Renal cortex interstitium (tissue), 15 donors: ENCODE measurements around the gene MYRIP. TPM values are rescaled to one million over a fixed set of nuclear protein-coding genes. Genes with fewer than 3 reads are reported as not detected.
A peak's percentile ranks its signal among the peaks of the same experiment; 100 is the strongest.
"Not testable (repeated sequence)": the region's sequence is repeated elsewhere in the genome, so short reads cannot be mapped to it uniquely, and the experiment has no call there.

Experiments used
- DNase-seq, 11 donors: peaks; one replicate each; pipeline ENCODE4 v3.0.0-alpha.2; 2013; ENCODE audit warnings: low read depth in 9 of 11, low spot score in 4 of 11; ENCODE audit errors: extremely low read depth in 1 of 11
- long read RNA-seq, 16 experiments: transcript quantifications; one replicate each; lab custom pipeline, GENCODE V29; 2026
- polyA plus RNA-seq, 3 donors: library from polyadenylated mRNA; unstranded; fragments of 120-200 nt; gene quantifications; one replicate each; pipeline ENCODE4 v1.2.1, GENCODE V29; 2013; ENCODE audit not compliant: insufficient read length in 3 of 3

Gene MYRIP
- 1 to 10 TPM; 1.9 to 2.3 (median 2.0) TPM for polyA plus RNA-seq
- long read RNA-seq, donor 1 = 0 reads
- long read RNA-seq, donor 2 = 0 reads
- long read RNA-seq, donor 3, partial matches to known transcripts = 0 of 7 reads
- long read RNA-seq, donor 3, other reads (novel, unspliced or antisense) = 7 of 7 reads
- long read RNA-seq, donor 4 = 0 reads
- long read RNA-seq, donor 5 = 0 reads
- long read RNA-seq, donor 6, partial matches to known transcripts = 0 of 10 reads
- long read RNA-seq, donor 6, other reads (novel, unspliced or antisense) = 10 of 10 reads
- long read RNA-seq, donor 7 = 0 reads
- long read RNA-seq, donor 8, partial matches to known transcripts = 0 of 18 reads
- long read RNA-seq, donor 8, other reads (novel, unspliced or antisense) = 18 of 18 reads
- long read RNA-seq, donor 9 = 0 reads
- long read RNA-seq, donor 10 = 0 reads
- long read RNA-seq, donor 11 = 0 reads
- long read RNA-seq, donor 12 = 0 reads
- long read RNA-seq, donor 13 = 0 reads
- long read RNA-seq, donor 14 = 0 reads
- long read RNA-seq, donor 15 = 0 reads
- long read RNA-seq, donor 16 = 0 reads

DNA sequence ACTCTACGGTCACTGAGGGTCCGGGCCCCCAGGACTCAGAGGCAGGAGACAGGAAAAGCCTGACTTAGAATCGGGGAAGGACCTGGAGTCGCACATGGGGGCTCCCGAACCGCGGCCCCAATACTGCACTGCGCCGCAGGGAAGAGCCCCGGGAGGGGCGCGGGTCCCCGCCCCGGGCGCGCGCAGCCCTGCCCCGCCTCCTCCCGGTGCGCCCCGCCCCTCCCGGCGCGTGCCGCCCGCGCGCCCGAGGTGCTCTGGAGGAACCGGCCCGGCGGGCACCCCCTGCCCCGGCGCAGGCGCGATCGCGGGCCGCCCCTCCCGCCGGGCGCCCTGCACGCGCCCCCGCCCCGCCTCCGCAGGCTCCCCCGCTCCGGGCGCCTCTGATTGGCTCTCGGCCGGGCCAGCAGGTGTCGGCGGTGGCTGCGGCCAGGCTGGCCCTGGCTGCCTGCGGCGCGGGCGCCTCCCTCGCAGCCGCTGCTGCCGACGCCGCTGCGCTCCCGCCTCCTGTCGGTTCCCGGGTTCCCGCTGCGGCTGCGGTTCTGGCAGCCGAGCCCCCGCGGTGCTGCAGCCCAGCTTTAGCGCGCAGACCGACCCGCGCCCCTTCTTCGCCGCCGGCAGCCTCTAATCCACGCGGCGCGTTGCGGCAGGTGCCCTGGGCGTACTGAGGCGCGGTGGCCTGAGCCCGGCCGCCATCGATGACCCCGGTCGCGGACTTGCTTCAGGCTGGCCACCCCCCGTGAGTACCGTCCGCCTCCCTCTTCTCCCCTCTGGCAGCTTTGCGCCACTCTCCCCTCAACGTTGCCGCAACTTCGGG lies at the start of gene MYRIP:
Gene MYRIP (plus strand): TSS at position 429 of the 814 bp plus-strand sequence. CDS start 91,208 bp downstream, outside the sequence.
- peak in 10 of 11 donors; percentile 13 to 59 (median 52) for DNase-seq

DNA sequence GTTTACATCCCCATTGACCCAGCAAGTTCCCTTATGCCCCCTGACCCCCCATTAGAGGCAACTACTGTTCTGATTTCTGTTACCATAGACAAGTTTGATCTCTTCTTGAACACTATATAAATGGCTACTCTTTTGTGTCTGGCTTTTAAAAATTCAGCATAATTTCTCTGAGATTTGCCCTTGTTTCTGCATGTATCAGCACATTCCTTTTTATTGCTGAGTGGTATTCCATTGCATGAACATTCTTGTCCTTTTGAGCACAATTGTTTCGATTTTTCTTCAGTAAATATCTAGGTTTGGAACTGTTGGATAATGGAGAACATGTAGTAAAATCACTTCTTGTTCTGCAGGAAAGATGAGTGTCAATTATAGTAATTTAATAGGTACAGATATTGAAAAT lies 49.1 kb upstream of the MYRIP start:
- no peak for DNase-seq

DNA sequence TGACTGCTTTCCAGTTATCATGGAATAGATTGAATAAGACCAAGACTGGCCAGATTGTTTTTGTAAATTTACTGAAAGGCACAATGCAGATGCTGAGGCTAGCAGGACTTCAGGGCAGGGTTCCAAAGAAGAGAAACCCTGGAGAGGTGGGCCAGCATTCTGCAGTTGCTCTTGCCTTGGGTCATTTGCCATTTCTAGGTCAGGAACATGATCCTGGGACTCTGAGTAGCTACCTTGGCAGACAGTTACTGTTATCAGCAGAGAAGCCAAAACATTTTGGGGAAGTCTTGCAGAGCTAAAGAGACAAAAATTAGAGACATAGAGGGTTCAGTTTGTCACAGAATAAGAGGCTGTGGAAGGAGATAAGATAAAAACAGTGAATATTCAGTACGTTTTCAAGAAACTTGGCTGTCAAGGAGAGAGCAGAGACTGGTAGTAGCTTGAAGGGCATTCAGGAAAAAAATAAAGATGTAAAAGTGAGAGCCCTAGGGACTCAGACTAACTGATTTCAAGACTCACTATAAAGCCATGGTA lies 46.8 kb upstream of the MYRIP start:
- DNase-seq = no peak

DNA sequence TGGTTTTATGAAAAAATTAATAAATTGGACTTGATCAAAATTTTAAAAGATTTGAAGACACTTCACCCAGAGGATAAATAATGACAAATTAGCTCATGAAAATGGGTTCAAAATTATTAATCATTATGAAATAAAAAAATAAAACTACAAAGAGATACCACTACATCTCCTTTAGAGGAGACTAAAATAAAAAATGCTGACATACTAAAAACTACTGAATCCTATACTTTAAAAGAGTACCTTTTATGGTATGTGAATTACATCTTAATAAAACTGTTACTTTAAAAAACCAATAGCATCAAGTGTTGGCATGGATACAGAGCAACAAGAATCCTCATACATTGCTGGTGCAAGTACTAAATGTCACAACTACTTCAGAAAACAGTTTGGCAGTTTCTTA lies 46.0 kb upstream of the MYRIP start:
- no peak for DNase-seq

DNA sequence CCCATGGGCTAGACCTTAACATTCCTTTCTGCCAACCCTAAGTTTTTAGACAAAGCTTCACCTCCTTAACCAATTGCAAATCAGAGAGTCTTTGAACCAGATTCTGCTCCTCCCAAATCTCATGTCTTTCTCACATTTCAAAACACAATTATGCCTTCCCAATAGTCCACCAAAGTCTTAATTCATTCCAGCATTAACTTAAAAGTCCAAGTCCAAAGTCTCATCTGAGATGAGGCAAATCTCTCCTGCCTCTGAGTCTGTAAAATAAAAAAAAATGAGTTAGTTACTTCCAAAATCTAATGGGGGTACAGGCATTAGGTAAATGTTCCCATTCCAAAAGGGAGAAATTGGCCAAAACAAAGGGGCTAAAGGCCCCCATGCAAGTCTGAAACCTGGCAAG lies 43.8 kb upstream of the MYRIP start:
- DNase-seq = no peak

DNA sequence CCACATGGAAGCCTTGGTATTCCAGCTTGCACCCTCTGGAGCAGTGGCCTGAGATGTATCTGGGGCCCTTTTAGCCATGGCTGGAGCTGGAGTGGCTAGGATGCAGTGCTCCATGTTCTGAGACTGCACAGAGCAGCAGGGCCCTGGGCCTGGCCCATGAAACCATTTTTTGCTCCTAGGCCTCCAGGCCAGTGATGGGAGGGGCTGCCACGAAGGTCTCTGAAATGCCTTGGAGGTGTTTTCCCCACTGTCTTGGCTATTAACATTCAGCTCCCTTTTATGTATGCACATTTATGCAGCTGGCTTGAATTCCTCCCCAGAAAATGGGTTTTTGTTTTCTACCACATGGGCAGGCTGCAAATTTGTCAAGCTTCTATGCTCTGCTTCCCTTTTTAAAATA lies 43.0 kb upstream of the MYRIP start:
- no peak for DNase-seq

DNA sequence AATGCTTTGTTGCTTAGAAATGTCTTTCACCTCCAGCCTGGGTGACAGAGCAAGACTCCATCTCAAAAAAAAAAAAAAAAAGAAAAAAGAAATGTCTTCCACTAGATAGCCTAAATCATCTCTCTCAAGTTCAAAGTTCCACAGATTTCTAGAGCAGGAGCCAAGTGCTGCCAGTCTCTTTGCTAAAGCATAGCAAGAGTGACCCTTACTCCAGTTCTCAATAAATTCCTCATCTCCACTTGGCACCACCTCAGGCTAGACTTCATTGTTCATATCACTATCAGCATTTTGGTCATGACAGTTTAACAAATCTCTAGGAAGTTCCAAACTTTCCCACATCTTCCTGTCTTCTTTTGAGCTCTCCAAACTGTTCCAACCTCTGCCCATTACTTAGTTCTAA lies 42.5 kb upstream of the MYRIP start:
- DNase-seq = not testable (repeated sequence)

DNA sequence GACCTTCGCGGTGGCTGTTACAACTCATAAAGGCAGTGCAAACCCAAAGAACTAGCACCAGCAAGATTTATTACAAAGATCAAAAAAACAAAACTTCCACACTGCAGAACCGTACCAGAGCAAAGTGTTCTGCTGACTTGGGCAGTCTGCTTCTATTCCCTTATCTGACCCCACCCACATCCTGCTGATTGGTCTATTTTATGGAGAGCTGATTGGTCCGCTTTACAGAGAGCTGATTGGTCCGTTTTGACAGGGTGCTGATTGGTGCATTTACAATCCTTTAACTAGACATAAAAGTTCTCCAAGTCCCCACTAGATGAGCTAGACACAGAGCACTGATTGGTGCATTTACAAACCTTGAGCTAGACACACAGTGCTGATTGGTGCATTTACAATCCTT lies 31.2 kb upstream of the MYRIP start:
- DNase-seq = not testable (repeated sequence)

DNA sequence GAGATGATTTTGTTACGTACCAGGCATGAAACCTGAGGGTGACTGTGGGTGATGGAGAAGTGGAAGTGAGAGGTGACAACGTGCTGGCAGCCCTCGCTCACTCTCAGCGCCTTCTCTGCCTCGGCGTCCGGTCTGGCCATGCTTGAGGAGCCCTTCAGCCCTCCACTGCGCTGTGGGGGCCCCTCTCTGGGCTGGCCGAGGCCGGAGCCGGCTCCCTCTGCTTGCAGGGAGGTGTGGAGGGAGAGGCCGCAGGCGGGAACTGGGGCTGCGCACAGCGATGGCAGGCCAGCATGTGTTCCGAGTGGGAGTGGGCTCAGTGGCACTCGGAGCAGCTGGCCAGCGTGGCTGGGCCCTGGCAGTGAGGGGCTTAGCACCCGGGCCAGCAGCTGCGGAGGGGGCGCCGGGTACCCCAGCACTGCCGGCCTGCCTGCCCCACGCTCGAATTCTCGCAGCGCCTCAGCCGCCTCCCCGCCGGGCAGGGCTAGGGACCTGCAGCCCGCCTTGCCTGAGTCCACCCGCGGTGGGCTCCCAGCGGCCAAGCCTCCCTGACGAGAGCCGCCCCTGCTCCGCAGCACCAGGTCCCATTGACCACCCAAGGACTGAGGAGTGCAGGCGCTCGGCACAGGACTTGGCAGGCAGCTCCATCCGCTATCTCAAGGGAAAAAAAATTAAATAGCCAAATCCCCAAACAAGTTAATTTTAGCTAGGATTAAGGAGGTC lies 29.7 kb upstream of the MYRIP start:
- no peak for DNase-seq

DNA sequence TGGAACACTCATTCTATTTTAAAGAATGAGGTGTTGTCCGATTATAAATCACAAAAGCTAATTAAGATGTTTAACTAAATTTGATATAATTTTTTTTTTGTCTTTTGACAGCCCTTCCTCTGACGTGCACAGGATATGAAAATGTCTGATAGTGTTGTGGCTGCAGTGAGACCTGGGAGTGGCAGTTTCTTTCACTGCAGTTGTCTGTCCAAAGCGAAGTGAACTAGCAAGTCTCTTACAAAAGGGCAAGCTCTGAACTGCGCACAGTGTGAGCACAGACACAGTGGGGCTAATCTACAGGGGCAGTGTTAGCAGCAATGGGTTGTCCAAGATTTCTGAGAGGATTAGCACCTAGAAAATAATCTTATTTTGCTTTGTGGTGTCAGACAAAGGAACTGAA lies 29.1 kb upstream of the MYRIP start:
- DNase-seq = no peak

DNA sequence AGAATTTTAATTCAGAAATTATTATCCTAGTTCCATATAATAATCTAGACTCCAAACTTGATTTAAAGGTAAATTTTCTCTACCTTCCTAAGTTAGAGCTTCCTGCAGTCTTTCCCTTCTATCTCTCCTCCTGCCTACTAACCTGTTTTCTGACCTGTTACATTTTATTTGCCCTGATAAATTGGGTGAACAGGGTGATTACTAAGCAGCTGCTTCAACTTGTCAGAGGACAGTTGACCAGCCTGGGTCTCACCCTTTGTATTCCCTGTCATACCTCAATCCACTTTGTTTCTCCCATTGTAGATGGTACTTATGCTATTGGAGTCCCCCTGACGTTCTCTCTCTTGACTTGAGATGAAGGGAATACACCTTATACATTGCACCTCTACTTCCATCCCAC lies 28.4 kb upstream of the MYRIP start:
- no peak for DNase-seq

DNA sequence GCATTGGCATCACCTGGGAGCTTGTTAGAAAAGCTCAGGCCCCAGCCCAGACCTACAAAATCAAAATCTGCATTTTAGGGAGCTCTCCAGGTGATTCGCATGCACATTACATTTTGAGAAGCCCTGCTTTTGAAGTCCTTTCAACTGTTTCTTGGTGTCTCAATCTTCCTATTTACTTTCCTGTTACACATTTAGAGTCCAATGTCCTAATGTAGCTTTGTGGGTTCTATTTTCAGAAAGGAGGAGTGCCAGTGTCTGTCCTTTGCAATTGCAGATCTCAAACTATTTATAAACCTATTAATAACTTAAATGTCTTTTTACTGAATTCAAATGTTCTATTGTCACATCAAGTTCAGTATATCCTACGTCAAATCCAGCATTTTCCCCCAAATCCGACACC lies 27.8 kb upstream of the MYRIP start:
- DNase-seq = no peak

DNA sequence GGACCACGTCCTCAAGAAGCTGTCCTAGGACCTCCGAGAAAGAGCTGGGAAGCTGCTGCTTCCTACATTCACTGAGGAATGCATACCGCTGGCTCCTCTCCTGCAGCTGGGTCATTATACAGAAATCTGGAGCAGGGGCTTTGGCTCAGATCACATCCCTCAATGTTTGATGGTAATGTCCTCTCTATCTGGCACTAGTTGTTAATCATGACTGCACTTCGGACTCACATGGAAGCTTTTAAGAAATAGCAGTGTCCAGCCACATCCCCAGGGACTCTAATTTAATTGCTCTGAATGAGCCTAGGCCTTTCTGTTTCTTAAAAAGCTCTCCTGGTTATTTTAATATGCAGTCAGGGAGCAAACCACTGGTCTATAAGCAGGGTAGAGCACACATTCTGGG lies 25.7 kb upstream of the MYRIP start:
- DNase-seq = no peak

DNA sequence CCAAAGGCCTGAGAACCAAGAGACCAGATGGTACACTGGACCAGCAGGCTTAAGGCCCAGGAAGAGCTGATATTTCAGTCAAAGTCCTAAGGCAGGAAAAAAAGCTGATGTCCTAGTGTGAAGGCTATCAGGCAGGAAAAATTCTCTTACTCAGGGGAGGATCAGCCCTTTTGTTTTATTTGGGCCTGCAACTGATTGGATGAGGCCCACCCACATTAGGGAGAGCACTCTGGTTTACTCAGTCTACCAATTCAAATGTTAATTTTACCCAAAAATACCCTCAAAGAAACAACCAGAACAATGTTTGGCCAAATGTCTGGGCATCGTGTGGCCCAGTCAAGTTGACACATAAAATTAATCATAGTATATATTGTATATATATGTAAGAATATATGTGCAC lies 24.5 kb upstream of the MYRIP start:
- no peak for DNase-seq

DNA sequence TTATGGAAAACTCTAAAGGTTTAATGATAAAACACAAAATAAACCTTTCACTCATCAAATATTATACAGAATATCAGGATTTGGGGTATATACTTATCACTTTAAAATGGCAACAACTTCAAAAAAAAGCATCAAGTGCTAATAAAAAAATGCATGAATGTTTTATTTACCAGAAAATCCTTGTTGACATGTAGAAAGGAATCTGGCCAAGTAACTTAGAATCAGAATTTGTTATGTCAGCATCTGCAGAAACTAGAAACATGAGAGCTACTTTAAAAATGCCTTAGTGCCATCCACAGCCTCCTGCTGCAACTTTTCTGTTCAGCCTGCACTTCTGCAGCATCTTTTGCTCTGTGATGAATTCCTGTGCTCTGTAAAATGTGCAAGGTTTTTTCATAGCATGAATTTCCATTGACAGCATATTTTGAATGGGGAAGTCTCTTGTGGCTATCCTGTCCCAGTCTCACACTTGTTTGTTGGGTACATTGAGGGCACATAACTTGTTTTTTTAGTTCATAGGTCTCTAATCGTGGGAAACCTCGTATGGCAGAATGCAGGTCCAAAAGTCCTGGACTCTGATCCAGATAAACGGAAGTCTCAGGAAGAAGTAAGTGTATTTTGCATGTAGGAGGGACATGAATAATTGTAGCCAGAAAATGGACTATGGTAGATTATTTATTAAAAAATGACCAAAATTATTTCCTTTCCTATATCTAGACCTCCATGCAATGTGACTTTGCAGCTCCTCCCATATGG lies 21.1 kb upstream of the MYRIP start:
- no peak for DNase-seq

DNA sequence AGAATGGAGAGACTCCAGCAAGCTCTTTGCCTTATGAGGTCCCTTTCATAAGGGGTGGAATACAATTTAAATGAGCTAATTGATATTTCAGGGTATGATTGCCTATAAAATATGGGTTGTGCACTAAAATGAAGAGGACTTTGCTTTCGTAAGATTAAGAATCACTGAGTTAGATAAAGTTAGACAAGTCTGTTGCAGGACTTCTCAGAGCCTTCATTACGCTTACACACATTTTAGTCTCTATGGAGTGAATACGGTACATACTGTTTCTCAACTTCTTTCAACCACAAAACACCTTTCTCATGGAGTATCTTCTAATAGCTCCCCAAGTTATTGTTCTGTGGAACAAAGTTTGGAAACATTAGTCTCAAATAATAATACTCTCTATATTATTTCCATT lies 17.8 kb upstream of the MYRIP start:
- no peak for DNase-seq

DNA sequence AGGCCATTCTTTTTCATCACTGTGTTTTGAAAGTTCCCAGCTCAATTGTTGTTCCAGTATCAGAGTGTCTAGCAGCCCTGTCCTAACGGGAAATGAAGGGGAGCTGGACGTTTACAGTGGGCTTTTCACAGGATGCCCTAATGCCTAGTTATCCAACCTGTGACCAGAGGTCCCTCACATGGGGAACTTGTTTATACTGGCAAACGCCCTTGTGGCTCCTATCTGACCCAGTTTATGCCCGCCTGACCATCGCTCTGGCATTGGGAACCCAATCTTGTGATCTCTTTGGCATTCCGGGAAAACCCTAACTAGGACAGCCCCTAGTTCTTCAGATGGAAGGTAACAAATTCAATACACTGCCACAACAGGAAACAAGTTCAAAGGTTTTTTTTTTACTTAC lies 14.5 kb upstream of the MYRIP start:
- no peak for DNase-seq

DNA sequence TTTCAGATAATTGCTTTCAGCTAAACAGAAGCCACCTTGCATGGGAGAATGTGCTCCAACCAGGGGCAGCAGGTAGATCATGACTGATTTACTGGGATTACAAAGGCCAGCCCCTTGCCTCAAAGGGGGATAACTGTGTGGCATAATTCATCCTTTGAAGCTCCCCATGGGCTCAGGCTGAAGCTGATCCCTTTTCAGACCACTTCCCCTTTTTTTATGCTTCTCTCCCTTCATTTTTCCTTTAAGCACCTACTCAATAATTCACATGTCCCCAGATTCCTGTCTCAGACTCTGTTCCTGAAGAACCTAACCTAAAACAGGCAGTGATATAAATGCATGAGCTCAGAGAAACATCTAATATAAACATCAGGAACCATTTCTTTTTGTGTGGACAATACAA lies 8.2 kb upstream of the MYRIP start:
- no peak for DNase-seq

DNA sequence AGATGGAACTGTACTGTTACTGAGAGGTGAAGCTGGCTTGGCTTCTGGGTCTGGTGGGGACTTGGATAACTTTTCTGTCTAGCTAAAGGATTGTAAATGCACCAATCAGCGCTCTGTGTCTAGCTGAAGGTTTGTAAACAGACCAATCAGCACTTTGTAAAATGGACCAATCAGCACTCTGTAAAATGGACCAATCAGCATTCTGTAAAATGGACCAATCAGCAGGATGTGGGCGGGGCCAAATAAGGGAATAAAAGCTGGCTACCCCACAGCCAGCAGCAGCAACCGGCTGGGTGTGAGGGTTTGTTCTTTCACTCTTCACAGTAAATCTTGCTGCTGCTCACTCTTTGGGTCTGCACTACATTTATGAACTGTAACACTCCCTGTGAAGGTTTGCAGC lies 6.9 kb upstream of the MYRIP start:
- not testable (repeated sequence) for DNase-seq
